NCI-H2107 (cell line): ENCODE measurements around the gene MTA3.
"Not testable (repeated sequence)": the region's sequence is repeated elsewhere in the genome, so short reads cannot be mapped to it uniquely, and the experiment has no call there.

Experiments used
- DNase-seq: peaks from one replicate; lab custom pipeline; 2025; lab: John Stamatoyannopoulos, UW

MTA3 gene

DNA sequence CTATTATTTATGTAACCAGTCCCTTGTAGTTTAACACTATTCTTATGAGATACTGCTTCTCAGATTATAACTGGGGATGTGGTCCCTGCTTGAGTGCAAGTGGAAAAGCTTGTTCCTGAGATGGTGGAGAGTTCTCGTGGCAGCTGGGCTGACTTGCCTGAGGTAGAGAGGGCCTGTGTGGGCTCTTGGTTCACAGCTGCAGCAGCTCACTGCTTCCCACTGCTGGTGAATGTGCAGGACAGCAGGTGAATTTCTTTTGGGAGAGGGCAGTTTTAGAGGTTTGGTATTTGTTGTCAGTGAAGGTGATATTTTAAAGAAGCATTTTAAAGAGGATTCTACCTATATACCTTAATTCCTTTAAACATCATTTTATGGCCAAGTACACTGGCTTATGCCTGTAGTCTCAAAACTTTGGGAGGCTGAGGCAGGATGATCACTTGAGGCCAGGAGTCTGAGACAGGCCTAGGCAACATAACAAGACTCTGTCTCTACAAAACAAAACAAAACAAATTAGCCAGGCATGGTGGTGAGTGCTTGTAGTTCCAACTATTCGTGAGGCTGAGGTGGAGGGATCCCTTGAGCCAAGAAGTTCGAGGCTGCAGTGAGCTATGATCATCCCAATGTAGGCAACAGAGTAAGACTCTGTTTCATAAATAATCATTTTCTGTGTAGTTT, 94.8 kb downstream of the MTA3 start:
- DNase-seq, result peak; percentile 38

DNA sequence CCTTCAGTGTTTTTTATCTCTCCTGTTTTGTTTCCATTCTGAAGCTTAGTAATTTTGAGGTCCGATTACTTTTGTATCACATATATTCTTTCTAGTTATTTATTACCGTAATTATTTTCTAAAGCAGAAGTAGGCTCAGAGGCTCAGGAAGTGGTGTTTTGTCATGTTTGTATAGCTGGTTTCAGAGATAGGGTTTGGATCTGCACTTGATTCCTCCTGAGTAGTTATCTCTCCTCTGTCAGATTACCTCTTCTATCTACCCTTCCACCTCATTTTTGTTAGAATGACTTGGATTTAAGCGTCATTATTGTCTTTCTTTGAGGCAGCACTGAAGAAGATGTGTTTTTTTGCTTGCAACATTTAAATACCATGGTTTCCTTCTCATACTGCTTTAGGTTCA, 95.4 kb downstream of the MTA3 start:
- no peak for DNase-seq

GRCh38 chr2:42673989-42674579, 105.7 kb downstream of the MTA3 start:
- DNase-seq, result no peak

- no peak for DNase-seq
These were observed 107.4 kb downstream of the MTA3 start for GRCh38 chr2:42675815-42676214.

- no peak for DNase-seq
These were observed 116.9 kb downstream of the MTA3 start for GRCh38 chr2:42685303-42685702.

- no peak for DNase-seq
These were observed 124.7 kb downstream of the MTA3 start for GRCh38 chr2:42693013-42693615.

DNA sequence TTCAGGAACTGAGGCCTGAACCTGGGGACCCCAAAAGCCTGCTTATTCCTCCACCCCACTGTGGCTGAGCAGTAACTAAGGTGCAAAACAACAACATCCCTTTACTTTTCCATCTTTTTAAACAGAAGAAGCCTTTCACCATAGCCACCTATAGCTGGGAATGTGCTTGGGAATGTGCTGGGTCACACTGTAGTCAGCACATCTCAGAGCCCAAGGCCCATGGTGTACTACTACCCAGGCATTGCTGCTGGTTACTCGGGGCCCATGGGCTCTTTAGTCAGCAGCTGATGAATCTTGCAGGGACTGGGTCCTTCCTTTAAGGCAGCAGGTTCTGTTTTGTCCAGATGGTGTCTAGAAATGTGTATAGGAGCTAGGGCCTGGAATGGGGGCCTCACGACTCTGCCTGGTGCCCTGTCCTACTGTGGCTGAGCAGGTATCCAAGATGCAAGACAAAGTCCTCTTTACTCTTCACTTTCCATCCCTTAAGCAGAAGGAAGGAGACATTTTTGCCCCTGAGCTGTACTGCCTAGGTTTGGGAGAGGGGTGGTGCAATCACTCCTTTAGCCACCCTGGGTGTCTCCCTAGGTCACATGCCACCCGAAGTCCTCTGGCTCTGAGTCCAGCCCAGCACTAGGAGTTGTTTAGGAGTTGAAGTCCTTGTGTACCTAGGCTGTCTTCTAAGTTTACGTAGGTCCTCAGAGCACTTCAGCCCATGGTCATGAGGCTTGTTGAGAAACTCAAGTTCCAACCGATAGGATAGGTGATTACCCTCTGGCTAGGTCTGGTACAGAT, 125.5 kb downstream of the MTA3 start:
- DNase-seq, result no peak

DNA sequence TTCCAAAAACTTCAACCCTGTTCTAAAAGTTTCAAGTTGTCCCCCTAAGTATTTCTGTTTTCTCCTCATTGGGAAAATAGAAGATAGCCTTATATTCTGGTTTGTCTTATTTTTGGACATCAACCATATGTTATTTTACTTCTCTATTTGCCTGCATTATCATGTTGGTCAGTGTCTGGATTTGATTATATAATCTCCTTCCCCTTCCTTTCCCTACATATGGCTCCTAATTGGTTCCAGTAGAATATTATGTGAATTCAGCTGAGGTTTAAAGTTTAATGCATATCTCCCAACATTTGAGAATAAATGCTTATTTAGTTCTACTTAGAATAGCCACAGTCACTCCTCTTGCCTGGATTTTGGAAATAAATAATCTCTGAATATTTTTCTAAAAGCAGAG, 128.6 kb downstream of the MTA3 start:
- no peak for DNase-seq

DNA sequence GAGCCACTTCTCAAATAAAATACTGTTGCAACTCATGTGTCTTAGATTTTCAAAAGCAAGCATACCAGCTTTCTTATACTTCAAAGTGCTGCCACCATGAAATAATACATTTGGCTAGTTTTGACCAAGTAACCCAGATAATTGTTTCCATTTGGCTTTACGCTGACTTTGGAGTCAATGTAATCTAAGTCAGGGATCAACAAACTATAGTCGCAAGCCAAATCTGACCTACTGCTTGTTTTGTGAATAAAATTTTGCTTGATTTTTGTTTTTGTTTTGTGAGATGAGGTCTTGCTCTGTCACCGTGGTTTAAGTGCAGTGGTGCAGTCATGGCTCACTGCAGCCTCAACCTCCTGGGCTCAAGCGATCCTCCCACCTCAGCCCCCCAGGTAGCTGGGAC, 130.5 kb downstream of the MTA3 start:
- DNase-seq, result no peak

DNA sequence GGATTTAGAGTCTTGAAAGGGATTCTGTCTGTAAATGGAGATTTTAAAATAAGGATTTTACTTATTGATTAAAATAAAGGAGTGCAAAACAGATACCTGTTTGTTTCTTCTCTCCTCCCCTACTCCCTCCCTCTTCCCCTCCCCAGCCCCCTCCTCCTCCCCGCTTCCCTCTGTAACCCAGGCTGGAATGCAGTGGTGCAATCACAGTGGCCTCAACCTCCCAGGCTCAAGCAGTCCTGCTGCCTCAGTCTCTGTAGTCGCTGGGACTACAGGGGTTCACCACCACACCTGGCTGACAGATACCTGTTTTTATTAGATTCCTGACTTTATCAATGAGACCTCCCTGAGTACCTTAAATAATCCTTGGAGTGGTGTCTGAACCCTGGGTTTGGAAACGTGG, 138.4 kb downstream of the MTA3 start:
- no peak for DNase-seq

GRCh38 chr2:42708179-42708578, 139.7 kb downstream of the MTA3 start:
- DNase-seq, result no peak

GRCh38 chr2:42711896-42712295, 143.5 kb downstream of the MTA3 start:
- DNase-seq, result no peak

DNA sequence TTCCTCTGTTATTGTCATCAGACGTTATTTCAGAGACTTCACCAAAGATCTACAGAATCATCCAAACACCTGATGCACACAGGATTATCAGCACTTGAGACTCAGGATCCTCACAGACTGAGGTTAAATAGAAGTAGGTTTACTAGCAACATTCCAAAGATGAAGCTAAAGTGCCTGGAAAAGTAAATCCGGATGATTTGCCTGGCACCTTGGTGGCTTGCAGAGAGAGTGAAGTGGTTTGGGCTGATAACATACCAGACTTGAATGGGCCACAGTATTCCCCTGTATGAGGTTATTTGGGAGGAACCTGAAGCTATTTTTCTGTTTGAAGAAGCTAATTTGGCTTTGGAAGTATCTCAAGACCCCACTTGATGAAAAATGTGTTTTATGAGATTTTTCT, 144.5 kb downstream of the MTA3 start:
- no peak for DNase-seq

GRCh38 chr2:42713920-42714319, 145.5 kb downstream of the MTA3 start:
- no peak for DNase-seq

DNA sequence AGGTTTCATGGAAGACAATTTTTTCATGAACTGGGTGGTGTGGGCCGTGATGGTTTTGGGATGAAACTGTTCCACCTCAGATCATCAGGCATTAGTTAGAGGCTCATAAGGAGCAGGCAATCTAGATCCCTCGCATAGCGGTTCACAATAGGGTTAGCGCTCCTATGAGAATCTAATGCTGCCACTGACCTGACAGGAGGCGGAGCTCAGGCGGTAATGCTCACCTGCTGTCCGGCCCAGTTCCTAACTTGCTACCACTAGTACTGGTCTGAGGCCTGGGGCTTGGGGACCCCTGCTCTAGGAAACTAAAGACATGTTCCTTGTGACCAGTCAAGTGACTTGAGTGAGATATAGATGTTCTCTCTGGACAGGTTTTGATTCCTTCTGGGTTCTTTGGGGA, 146.3 kb downstream of the MTA3 start:
- DNase-seq, result no peak

DNA sequence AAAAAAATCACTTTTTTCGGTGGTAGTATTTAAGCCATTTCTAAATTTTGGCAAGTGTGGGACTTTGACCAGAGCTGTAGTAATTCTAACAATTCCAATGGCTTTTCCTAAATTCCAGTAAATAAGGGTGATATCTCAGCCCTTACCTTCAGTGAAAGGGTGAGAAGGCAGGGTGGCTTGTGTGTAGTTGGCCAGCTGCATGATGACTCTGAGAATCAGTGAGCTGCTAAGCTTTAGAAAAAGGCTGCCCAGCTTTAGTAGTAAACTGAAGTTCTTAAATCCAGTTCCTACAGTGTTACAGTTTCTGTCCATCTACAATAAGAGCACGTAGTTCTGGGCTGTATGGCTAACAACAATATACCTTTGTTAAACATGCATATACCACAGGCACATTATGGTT, 153.5 kb downstream of the MTA3 start:
- DNase-seq, result no peak

GRCh38 chr2:42722320-42723190, 154.1 kb downstream of the MTA3 start:
- DNase-seq, result no peak

DNA sequence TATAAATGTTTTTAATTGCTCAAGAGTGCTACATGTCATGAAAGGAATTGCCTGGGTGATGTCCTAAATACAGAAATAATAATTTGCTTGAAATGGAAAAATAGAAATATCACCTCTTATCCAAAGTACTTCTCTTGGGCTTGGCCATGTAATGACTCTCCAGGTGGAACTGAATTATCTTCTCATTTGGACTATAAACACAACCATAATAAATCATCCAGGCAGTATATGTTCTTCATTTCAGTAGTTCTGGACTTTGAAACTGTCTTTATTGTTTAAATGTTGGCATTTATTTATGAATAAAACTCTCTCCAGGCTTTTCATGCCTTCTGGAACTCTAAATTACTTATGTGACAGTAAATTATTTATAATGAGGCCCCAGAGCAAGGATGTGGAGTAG, 155.0 kb downstream of the MTA3 start:
- DNase-seq, result no peak

DNA sequence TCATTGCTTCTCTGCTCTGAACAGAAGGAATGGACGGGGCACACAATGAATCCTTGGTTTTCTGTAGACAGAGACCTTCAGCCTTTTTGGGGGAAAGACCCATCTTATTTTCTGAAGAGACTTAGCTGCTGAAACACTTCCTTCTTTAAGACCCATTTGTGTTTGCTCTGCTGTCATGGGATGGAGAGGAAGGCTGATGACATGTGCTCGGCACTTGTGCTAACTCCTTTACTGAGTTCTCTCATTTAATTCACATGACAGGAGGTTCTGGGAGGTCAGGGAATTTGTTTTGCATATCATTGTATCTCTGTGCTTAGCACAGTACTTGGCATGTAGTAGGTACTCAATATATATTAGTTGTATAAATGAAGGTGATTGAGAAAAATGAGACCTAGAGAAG, 156.5 kb downstream of the MTA3 start:
- no peak for DNase-seq

- DNase-seq, result no peak
These were observed 157.2 kb downstream of the MTA3 start for GRCh38 chr2:42725657-42726056.

DNA sequence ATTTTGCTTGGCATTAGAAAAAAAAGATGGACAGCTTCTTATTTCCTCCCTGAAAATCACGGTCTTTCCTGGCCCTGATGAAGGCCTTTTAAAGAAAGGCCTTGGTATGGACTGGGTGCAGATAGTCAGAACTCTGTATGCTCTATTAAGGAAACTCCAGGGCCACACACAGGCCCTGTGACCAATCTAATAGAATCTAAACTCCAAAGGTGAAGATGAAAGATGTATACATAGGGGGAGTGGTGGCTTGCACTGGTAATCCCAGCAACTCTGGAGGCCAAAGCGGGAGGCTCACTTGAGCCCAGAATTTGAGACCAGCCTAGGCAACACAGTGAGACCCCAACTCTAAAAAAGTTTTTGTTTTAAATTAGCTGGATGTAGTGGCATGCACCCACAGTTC, 158.2 kb downstream of the MTA3 start:
- no peak for DNase-seq

- DNase-seq, result not testable (repeated sequence)
These were observed 162.9 kb downstream of the MTA3 start for GRCh38 chr2:42731316-42731715.
